HPDE6-E6E7 (cell line): ENCODE results near the gene ZKSCAN1.
A peak's percentile ranks its signal among the peaks of the same experiment; 100 is the strongest.
"Not testable (repeated sequence)": the region's sequence is repeated elsewhere in the genome, so short reads cannot be mapped to it uniquely, and the experiment has no call there.

Experiments
- DNase-seq: peaks from one replicate; pipeline ENCODE4 v3.0.0; 2011; ENCODE audit warnings: missing footprints; ENCODE audit errors: extremely low spot score

The ZKSCAN1 gene

GRCh38 chr7:100015232-100016214, at the start of gene ZKSCAN1:
ZKSCAN1 (plus strand) TSS chr7:100015596; CDS start chr7:100023507, 7,911 bp downstream.
- peak; percentile 90 for DNase-seq

GRCh38 chr7:99969298-99969697, 46.1 kb upstream of the ZKSCAN1 start:
- DNase-seq, result no peak

GRCh38 chr7:99969813-99970212, 45.6 kb upstream of the ZKSCAN1 start:
- not testable (repeated sequence) for DNase-seq

GRCh38 chr7:99971242-99971641, 44.2 kb upstream of the ZKSCAN1 start:
- no peak for DNase-seq

- DNase-seq, result not testable (repeated sequence)
Measured at GRCh38 chr7:99973817-99974216, 41.6 kb upstream of the ZKSCAN1 start.

GRCh38 chr7:99974681-99975080, 40.7 kb upstream of the ZKSCAN1 start:
- no peak for DNase-seq

GRCh38 chr7:99975782-99976521, 39.4 kb upstream of the ZKSCAN1 start, which contains the start of gene AZGP1:
AZGP1 (minus strand) TSS chr7:99976031; CDS start chr7:99976020, 11 bp downstream.
- no peak for DNase-seq

- no peak for DNase-seq
Measured at GRCh38 chr7:99976626-99977025, 38.8 kb upstream of the ZKSCAN1 start.

- not testable (repeated sequence) for DNase-seq
Measured at GRCh38 chr7:99979814-99980225, 35.6 kb upstream of the ZKSCAN1 start.

GRCh38 chr7:99980448-99980872, 34.9 kb upstream of the ZKSCAN1 start:
- DNase-seq, result not testable (repeated sequence)

GRCh38 chr7:99981066-99981465, 34.3 kb upstream of the ZKSCAN1 start:
- not testable (repeated sequence) for DNase-seq

GRCh38 chr7:99984593-99984992, 30.8 kb upstream of the ZKSCAN1 start:
- no peak for DNase-seq

- DNase-seq, result not testable (repeated sequence)
Measured at GRCh38 chr7:99987306-99987705, 28.1 kb upstream of the ZKSCAN1 start.

GRCh38 chr7:99987846-99988245, 27.6 kb upstream of the ZKSCAN1 start:
- DNase-seq, result no peak

GRCh38 chr7:99990460-99990852, 24.9 kb upstream of the ZKSCAN1 start:
- no peak for DNase-seq

GRCh38 chr7:99991543-99991942, 23.9 kb upstream of the ZKSCAN1 start:
- not testable (repeated sequence) for DNase-seq

- no peak for DNase-seq
Measured at GRCh38 chr7:99992330-99993038, 22.9 kb upstream of the ZKSCAN1 start.

- DNase-seq, result no peak
Measured at GRCh38 chr7:99994819-99995218, 20.6 kb upstream of the ZKSCAN1 start.

- DNase-seq, result no peak
Measured at GRCh38 chr7:99996755-99997544, 18.4 kb upstream of the ZKSCAN1 start.

GRCh38 chr7:99997545-99998137, 17.8 kb upstream of the ZKSCAN1 start:
- DNase-seq, result no peak
